ENCODE measurements around the gene ANKIB1.

- TF ChIP-seq CTCF (IDR thresholded peaks at IDR 0.05 in 4 of 5, conservative IDR thresholded peaks at IDR 0.05 in 1 of 5) (no peak), POLR2A (IDR thresholded peaks at IDR 0.05) (no peak)
Measured at GRCh38 chr7:92255308-92255707, 9.5 kb downstream of the ANKIB1 start.
